HL-60 (cell line): ENCODE results near the gene KRTAP9-4.

Experiments
- POLR2AphosphoS5 ChIP-seq: IDR thresholded peaks from 2 replicates; pipeline ENCODE4 v1.6.1; 2012; ENCODE audit warnings: low read depth
- SPI1 ChIP-seq: IDR thresholded peaks from 2 replicates; pipeline ENCODE4 v1.6.1; 2012; ENCODE audit warnings: low read depth, mild to moderate bottlenecking, borderline replicate concordance
- TF ChIP-seq, protein P1 (sequence below): IDR thresholded peaks from one replicate; pipeline ENCODE4 v1.5.1; 2011; ENCODE audit warnings: low read length, control low read depth, inconsistent platforms; ENCODE audit not compliant: insufficient read depth
- TF ChIP-seq, protein P2 (sequence below): IDR thresholded peaks from 2 replicates; pipeline ENCODE4 v1.6.1; 2012; ENCODE audit warnings: low read depth; ENCODE audit not compliant: insufficient replicate concordance

DNA sequence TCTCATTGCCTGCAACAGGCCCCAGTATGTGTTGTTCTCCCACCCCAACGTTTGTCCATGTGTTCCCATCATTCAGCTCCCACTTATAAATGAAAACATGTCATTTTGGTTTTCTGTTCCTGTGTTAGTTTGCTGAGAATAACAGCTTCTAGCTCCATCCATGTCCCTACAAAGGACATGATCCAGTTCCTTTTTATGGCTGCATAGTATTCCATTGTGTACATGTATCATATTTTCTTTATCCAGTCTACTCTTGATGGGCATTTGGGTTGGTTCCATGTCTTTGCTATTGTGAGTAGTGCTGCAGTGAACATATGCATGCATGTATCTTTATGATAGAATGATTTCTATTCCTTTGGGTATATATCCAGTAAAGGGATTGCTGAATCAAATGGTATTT, 33.8 kb upstream of the KRTAP9-4 start:
- TF ChIP-seq SPI1 (no peak), POLR2AphosphoS5 (no peak)
- TF ChIP-seq, protein P1, sequence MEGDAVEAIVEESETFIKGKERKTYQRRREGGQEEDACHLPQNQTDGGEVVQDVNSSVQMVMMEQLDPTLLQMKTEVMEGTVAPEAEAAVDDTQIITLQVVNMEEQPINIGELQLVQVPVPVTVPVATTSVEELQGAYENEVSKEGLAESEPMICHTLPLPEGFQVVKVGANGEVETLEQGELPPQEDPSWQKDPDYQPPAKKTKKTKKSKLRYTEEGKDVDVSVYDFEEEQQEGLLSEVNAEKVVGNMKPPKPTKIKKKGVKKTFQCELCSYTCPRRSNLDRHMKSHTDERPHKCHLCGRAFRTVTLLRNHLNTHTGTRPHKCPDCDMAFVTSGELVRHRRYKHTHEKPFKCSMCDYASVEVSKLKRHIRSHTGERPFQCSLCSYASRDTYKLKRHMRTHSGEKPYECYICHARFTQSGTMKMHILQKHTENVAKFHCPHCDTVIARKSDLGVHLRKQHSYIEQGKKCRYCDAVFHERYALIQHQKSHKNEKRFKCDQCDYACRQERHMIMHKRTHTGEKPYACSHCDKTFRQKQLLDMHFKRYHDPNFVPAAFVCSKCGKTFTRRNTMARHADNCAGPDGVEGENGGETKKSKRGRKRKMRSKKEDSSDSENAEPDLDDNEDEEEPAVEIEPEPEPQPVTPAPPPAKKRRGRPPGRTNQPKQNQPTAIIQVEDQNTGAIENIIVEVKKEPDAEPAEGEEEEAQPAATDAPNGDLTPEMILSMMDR = no peak
- TF ChIP-seq, protein P2, sequence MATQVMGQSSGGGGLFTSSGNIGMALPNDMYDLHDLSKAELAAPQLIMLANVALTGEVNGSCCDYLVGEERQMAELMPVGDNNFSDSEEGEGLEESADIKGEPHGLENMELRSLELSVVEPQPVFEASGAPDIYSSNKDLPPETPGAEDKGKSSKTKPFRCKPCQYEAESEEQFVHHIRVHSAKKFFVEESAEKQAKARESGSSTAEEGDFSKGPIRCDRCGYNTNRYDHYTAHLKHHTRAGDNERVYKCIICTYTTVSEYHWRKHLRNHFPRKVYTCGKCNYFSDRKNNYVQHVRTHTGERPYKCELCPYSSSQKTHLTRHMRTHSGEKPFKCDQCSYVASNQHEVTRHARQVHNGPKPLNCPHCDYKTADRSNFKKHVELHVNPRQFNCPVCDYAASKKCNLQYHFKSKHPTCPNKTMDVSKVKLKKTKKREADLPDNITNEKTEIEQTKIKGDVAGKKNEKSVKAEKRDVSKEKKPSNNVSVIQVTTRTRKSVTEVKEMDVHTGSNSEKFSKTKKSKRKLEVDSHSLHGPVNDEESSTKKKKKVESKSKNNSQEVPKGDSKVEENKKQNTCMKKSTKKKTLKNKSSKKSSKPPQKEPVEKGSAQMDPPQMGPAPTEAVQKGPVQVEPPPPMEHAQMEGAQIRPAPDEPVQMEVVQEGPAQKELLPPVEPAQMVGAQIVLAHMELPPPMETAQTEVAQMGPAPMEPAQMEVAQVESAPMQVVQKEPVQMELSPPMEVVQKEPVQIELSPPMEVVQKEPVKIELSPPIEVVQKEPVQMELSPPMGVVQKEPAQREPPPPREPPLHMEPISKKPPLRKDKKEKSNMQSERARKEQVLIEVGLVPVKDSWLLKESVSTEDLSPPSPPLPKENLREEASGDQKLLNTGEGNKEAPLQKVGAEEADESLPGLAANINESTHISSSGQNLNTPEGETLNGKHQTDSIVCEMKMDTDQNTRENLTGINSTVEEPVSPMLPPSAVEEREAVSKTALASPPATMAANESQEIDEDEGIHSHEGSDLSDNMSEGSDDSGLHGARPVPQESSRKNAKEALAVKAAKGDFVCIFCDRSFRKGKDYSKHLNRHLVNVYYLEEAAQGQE = no peak
